HUES6 (cell line): Measurements from ENCODE around the gene DPM2.

ENCODE experiments used
- H3K27ac ChIP-seq: 2 replicates; pipeline ENCODE4 v1.7.0; 2013; ENCODE audit warnings: low read depth, mild to moderate bottlenecking, low read length, inconsistent platforms
- H3K27me3 ChIP-seq: 2 replicates; pipeline ENCODE4 v1.6.1; 2013; ENCODE audit warnings: low read length; ENCODE audit not compliant: control insufficient read depth, insufficient read depth
- H3K36me3 ChIP-seq: 2 replicates; pipeline ENCODE4 v1.6.1; 2013; ENCODE audit warnings: low read length; ENCODE audit not compliant: control insufficient read depth, insufficient read depth
- H3K4me1 ChIP-seq: 2 replicates; pipeline ENCODE4 v1.6.1; 2013; ENCODE audit warnings: low read length; ENCODE audit not compliant: control insufficient read depth, insufficient read depth
- H3K4me3 ChIP-seq: 2 replicates; pipeline ENCODE4 v1.5.1; 2013; ENCODE audit warnings: low read depth, low read length
- H3K9ac ChIP-seq: one replicate; pipeline ENCODE4 v1.6.1; 2013; ENCODE audit warnings: mild to moderate bottlenecking, low read length
- H3K9me3 ChIP-seq: 2 replicates; pipeline ENCODE4 v1.6.1; 2013; ENCODE audit warnings: low read depth, low read length; ENCODE audit not compliant: control insufficient read depth, insufficient read depth

Gene DPM2

DNA sequence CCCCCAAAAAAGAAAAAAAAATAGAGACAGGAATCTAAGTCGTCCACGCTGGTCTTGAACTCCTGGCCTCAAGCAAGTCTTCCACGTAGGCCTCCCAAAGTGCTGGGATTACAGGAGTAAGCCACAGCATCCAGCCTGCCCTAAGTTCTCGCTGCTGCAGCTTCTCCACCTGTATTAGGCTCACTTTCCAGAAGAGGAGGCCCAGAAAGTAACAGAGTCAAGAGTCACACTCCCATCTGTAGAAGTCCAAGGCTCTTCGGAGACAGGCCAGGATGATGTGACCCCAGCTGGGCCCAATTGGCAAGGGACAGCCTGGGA lies 41.3 kb upstream of the DPM2 start:
- Histone ChIP-seq H3K4me3 (peak overlapping the region; percentile 82), H3K9me3 (no peaks in the 10 kb centered on the region), H3K9ac (peak overlapping the region; percentile 69), H3K4me1 (peaks cover 52% of the 10 kb centered on the region), H3K36me3 (no peaks in the 10 kb centered on the region), H3K27me3 (no peaks in the 10 kb centered on the region), H3K27ac (peak overlapping the region; percentile 12; the same call in 1 of the 2 replicates)

DNA sequence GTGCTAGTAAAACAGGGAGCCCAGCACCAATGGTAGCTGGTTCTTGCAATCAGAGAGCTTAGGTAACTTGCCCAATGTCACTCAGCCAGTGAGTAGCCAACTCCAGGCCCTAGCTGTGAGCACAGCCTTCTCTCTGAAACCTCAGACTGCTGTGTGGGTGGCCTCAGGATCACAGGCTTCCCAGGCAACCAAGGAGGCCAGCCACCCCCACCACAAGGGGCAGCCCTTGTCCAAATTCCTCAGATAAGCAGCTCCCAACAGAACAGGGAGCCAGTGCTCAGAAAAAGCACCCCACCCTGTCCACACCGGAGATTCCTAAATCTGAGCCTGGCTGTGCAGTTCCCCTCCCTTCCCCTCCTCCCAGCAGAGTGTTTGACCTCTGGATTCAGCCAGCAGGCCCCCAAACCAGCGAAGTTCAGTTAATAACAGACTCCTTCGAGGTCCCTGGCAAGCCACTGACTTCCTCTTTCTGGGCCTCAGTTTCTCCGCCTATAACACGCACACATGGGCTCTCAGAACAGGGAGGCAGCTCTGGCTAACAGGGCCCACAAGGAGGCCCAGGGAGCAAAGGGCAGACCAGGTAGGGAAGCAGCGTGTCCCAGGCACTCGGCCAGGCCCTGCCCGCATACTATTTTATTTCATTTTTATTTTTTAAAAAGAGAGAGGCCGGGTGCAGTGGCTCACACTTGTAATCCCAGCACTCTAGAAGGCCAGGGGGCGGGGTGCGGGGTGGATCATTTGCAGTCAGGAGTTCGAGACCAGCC lies 40.4 kb upstream of the DPM2 start:
- Histone ChIP-seq H3K4me1 (peaks cover 61% of the 10 kb centered on the region), H3K4me3 (peak overlapping the region; percentile 82), H3K27me3 (no peaks in the 10 kb centered on the region), H3K36me3 (no peaks in the 10 kb centered on the region), H3K9ac (peak overlapping the region; percentile 30), H3K27ac (peak overlapping the region; percentile 26), H3K9me3 (no peaks in the 10 kb centered on the region)

- no peaks in the 10 kb centered on the region for H3K36me3 ChIP-seq
- H3K4me3 ChIP-seq, result peak overlapping the region; percentile 82
- no peaks in the 10 kb centered on the region for H3K27me3 ChIP-seq
- peak overlapping the region; percentile 26; the same call in 1 of the 2 replicates for H3K27ac ChIP-seq
- peaks cover 69% of the 10 kb centered on the region for H3K4me1 ChIP-seq
- no peaks in the 10 kb centered on the region for H3K9me3 ChIP-seq
- peak overlapping the region; percentile 23 for H3K9ac ChIP-seq
Observed at GRCh38 chr9:127977009-127977883, 39.6 kb upstream of the DPM2 start.

DNA sequence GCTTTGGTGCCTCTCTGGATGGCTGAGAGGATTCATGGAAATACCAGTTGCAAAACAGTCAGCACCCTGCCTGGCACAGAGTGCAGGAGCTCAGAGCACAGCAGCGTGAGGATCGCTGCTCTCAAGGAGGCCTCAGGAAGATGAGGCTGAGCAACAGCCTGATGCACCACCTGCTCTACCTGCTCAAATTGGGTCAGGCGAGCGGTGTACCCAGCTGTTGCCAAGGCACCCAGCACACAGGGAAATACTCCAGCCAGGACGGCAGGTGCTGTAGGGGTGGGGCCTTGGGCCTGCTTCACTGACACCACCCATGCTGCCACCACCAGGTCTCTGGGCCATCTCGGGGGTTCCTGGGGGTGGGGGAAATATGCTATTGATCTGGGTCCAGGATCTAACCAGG lies 38.8 kb upstream of the DPM2 start:
- H3K9ac ChIP-seq, result no peak overlapping the region
- no peak overlapping the region for H3K4me3 ChIP-seq
- H3K36me3 ChIP-seq, result no peaks in the 10 kb centered on the region
- H3K9me3 ChIP-seq, result no peaks in the 10 kb centered on the region
- no peaks in the 10 kb centered on the region for H3K27me3 ChIP-seq
- peaks cover 72% of the 10 kb centered on the region for H3K4me1 ChIP-seq
- no peak overlapping the region for H3K27ac ChIP-seq

DNA sequence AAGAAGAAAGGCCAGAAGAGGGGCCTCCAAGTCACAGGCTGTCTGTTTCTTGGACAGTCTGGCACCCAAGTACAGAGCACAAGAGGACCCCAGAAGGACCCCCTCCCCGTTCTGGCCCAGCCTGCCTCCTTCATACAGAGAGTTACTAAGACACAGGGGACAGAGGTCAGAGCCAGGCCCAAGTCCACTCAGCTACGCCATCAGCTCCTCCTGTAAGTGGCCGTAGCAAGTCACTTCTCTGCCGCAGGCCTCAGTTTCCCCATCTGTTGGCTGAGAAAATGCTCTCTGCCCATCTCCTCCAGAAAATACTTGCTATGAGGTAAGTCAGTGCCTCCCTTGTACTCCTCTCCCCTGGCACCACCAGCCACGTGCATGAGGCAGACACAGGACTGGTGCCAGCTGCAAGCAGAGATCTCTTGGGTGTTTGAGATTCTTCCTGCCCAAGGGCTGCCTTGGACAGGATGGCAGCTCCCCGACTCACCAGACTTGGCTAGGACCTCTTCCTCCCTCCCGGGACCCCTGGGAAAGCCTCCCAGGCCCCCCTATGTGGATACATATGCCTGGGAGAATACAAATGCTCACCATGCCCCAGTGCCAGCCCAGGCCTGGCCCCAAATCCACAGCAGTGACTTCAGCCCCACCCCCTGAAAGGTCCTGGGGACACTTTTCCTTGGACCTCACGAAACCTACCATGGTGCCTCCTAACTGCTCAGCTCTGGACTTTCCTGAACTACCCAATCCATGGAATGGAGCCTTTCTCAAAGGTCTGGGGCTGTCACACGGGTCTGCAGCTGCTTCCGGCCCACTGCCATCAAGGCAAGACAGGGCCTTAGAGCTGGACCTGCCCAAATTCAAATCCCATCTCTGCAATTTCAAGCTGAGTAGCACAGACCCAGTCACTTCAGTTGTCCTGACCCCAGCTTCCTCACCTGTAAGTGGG lies 38.0 kb upstream of the DPM2 start:
- H3K36me3 ChIP-seq, result no peaks in the 10 kb centered on the region
- H3K9me3 ChIP-seq, result no peaks in the 10 kb centered on the region
- no peak overlapping the region for H3K4me3 ChIP-seq
- no peak overlapping the region for H3K27ac ChIP-seq
- H3K4me1 ChIP-seq, result peaks cover 77% of the 10 kb centered on the region
- H3K9ac ChIP-seq, result no peak overlapping the region
- H3K27me3 ChIP-seq, result no peaks in the 10 kb centered on the region

DNA sequence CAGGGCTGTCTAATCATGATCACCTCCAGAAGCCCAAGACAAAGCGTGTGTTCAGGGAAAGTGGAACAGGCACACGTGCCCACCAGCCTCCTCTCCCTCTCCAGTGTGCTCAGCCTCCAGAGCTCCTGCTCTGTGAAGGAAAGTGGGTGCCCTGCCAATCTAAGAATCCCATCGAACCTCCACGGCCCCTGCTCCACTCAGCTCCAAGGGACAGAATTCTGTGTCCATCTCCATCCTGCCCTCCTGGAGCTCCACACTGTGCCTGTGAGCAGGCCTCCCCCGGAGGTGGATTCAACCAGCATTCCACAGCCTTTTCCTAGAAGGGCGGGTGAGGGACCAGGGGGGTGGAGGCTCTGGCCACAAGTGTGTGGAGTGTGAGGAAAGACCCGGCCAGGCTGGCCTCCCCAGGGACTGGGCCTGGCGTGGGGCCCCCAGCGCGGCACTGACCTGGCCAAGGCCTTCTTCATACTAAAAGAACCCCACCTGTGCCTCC lies 37.2 kb upstream of the DPM2 start:
- Histone ChIP-seq H3K4me1 (peaks cover 81% of the 10 kb centered on the region), H3K9ac (no peak overlapping the region), H3K36me3 (no peaks in the 10 kb centered on the region), H3K27ac (no peak overlapping the region), H3K4me3 (no peak overlapping the region), H3K27me3 (no peaks in the 10 kb centered on the region), H3K9me3 (no peaks in the 10 kb centered on the region)

- Histone ChIP-seq H3K4me1 (peaks cover 84% of the 10 kb centered on the region), H3K9me3 (no peaks in the 10 kb centered on the region), H3K36me3 (no peaks in the 10 kb centered on the region), H3K4me3 (no peak overlapping the region), H3K9ac (no peak overlapping the region), H3K27ac (no peak overlapping the region), H3K27me3 (no peaks in the 10 kb centered on the region)
Observed at GRCh38 chr9:127974001-127974768, 36.5 kb upstream of the DPM2 start.

- Histone ChIP-seq H3K9ac (no peak overlapping the region), H3K27ac (no peak overlapping the region), H3K36me3 (no peaks in the 10 kb centered on the region), H3K4me3 (no peak overlapping the region), H3K27me3 (no peaks in the 10 kb centered on the region), H3K4me1 (peaks cover 85% of the 10 kb centered on the region), H3K9me3 (no peaks in the 10 kb centered on the region)
Observed at GRCh38 chr9:127973169-127974000, 35.7 kb upstream of the DPM2 start.

- Histone ChIP-seq H3K4me3 (no peak overlapping the region), H3K4me1 (peaks cover 82% of the 10 kb centered on the region), H3K9ac (peak overlapping the region; percentile 6), H3K36me3 (no peaks in the 10 kb centered on the region), H3K27ac (no peak overlapping the region), H3K27me3 (no peaks in the 10 kb centered on the region), H3K9me3 (no peaks in the 10 kb centered on the region)
Observed at GRCh38 chr9:127972236-127972871, 34.7 kb upstream of the DPM2 start.
